ENCODE results near the gene B4GALT2. TPM values are rescaled to one million over a fixed set of nuclear protein-coding genes. Genes with fewer than 3 reads are reported as not detected.

B4GALT2 gene
- total and polyA plus RNA-seq, 2 donors (not counting 1 experiment from before 2014, with no cell fraction given), result 4.6 to 6.5 TPM

- Mint-ChIP-seq H3K9me3 (ENCODE audit: insufficient read depth) (no peaks in the 10 kb centered on the region), H3K27me3 (no peaks in the 10 kb centered on the region), H3K4me3 (no peak overlapping the region), H3K27ac (no peak overlapping the region), H3K4me1 (peaks cover 8% of the 10 kb centered on the region)
- no peak overlapping the region for H3K9ac ChIP-seq (ENCODE audit: low read length)
- H3K79me2 ChIP-seq (ENCODE audit: control insufficient read depth, insufficient read depth, low read length), result no peaks in the 10 kb centered on the region
- H2AFZ ChIP-seq (ENCODE audit: insufficient read depth, low read depth, low read length, poor library complexity, severe bottlenecking), result no peak overlapping the region
- POLR2A ChIA-PET, result interaction anchor here (0.7 kb wide), 1 partner anchor 345 kb away, joined by 6 read pairs; no protein-coding TSS in a partner anchor
- H3K36me3 ChIP-seq (replicated peaks in 1 of 2; ENCODE audit: control extremely low read depth in 1 of 2, control insufficient read depth in 1 of 2, extremely low read depth in 1 of 2, insufficient read depth in 2 of 2, low read length in 1 of 2), result no peaks in the 10 kb centered on the region
- H3K27ac ChIP-seq (ENCODE audit: low read length in 2 of 2), result no peak overlapping the region
- H3K4me1 ChIP-seq (ENCODE audit: control insufficient read depth in 2 of 2, insufficient read depth in 2 of 2, low read length in 2 of 2), result peaks cover 0 to 10% of the 10 kb centered on the region in 2 donors
- no peaks in the 10 kb centered on the region for H4K20me1 ChIP-seq (ENCODE audit: control insufficient read depth, insufficient read depth, low read length, poor library complexity, severe bottlenecking)
- CTCF ChIA-PET, result interaction anchor here (1.1 to 1.7 kb wide), 4 partner anchors 36 to 47 kb away, joined by 3 to 6 read pairs (median 4); no protein-coding TSS in a partner anchor
- H3K4me2 ChIP-seq (replicated peaks; ENCODE audit: low read depth, low read length, poor library complexity, severe bottlenecking), result no peak overlapping the region
- H3K27me3 ChIP-seq (replicated peaks in 1 of 4; ENCODE audit: control extremely low read depth in 1 of 4, control insufficient read depth in 3 of 4, insufficient read depth in 4 of 4, low read length in 3 of 4), result no peaks in the 10 kb centered on the region
- ATAC-seq (ENCODE audit: low read depth), result no peak
- no peak overlapping the region for H3K4me3 ChIP-seq (ENCODE audit: control extremely low read depth in 1 of 5, extremely low read depth in 1 of 5, insufficient read depth in 1 of 5, low read depth in 2 of 5, low read length in 4 of 5)
- TF ChIP-seq EZH2 (IDR thresholded peaks at IDR 0.05; ENCODE audit: borderline replicate concordance, insufficient read depth, low read depth, low read length, poor library complexity, severe bottlenecking), result no peak
- TF ChIP-seq, protein P1, sequence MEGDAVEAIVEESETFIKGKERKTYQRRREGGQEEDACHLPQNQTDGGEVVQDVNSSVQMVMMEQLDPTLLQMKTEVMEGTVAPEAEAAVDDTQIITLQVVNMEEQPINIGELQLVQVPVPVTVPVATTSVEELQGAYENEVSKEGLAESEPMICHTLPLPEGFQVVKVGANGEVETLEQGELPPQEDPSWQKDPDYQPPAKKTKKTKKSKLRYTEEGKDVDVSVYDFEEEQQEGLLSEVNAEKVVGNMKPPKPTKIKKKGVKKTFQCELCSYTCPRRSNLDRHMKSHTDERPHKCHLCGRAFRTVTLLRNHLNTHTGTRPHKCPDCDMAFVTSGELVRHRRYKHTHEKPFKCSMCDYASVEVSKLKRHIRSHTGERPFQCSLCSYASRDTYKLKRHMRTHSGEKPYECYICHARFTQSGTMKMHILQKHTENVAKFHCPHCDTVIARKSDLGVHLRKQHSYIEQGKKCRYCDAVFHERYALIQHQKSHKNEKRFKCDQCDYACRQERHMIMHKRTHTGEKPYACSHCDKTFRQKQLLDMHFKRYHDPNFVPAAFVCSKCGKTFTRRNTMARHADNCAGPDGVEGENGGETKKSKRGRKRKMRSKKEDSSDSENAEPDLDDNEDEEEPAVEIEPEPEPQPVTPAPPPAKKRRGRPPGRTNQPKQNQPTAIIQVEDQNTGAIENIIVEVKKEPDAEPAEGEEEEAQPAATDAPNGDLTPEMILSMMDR (IDR thresholded peaks at IDR 0.05), result no peak
- H3K9me3 ChIP-seq (ENCODE audit: control extremely low read depth in 1 of 3, control insufficient read depth in 2 of 3, insufficient read depth in 1 of 3, low read length in 2 of 3), result no peaks in the 10 kb centered on the region
- 86% methylated on average over 8 of the region's 8 CpGs for WGBS (ENCODE audit: insufficient coverage)
- no peak for DNase-seq
- intact Hi-C loops (cut with micrococcal nuclease), result no loop called here
Observed at GRCh38 chr1:43999455-43999854, 20.4 kb downstream of the B4GALT2 start.

GRCh38 chr1:44000122-44000665, 21.2 kb downstream of the B4GALT2 start:
- H3K4me3 ChIP-seq (ENCODE audit: control extremely low read depth in 1 of 5, extremely low read depth in 1 of 5, insufficient read depth in 1 of 5, low read depth in 2 of 5, low read length in 4 of 5), result no peak overlapping the region
- H3K4me1 Mint-ChIP-seq, result peaks cover 3% of the 10 kb centered on the region
- H3K9ac ChIP-seq (ENCODE audit: low read length), result no peak overlapping the region
- no peak overlapping the region for H3K27ac Mint-ChIP-seq
- intact Hi-C loops (cut with micrococcal nuclease), result no loop called here
- 93% methylated on average over 6 of the region's 8 CpGs for WGBS (ENCODE audit: insufficient coverage)
- H4K20me1 ChIP-seq (ENCODE audit: control insufficient read depth, insufficient read depth, low read length, poor library complexity, severe bottlenecking), result no peaks in the 10 kb centered on the region
- H3K27ac ChIP-seq (ENCODE audit: low read length in 2 of 2), result no peak overlapping the region
- H3K79me2 ChIP-seq (ENCODE audit: control insufficient read depth, insufficient read depth, low read length), result no peaks in the 10 kb centered on the region
- no peak overlapping the region for H3K4me2 ChIP-seq (replicated peaks; ENCODE audit: low read depth, low read length, poor library complexity, severe bottlenecking)
- H3K4me3 Mint-ChIP-seq, result no peak overlapping the region
- DNase-seq (no peak), ATAC-seq (ENCODE audit: low read depth) (no peak)
- no peaks in the 10 kb centered on the region for H3K9me3 ChIP-seq (ENCODE audit: control extremely low read depth in 1 of 3, control insufficient read depth in 2 of 3, insufficient read depth in 1 of 3, low read length in 2 of 3)
- H3K27me3 ChIP-seq (replicated peaks in 1 of 4; ENCODE audit: control extremely low read depth in 1 of 4, control insufficient read depth in 3 of 4, insufficient read depth in 4 of 4, low read length in 3 of 4), result no peaks in the 10 kb centered on the region
- H3K27me3 Mint-ChIP-seq, result no peaks in the 10 kb centered on the region
- H3K36me3 ChIP-seq (replicated peaks in 1 of 2; ENCODE audit: control extremely low read depth in 1 of 2, control insufficient read depth in 1 of 2, extremely low read depth in 1 of 2, insufficient read depth in 2 of 2, low read length in 1 of 2), result no peaks in the 10 kb centered on the region
- POLR2A ChIA-PET, result interaction anchor here (0.7 kb wide), 1 partner anchor 345 kb away, joined by 6 read pairs; no protein-coding TSS in a partner anchor
- no peaks in the 10 kb centered on the region for H3K9me3 Mint-ChIP-seq (ENCODE audit: insufficient read depth)
- peaks cover 0 to 3% of the 10 kb centered on the region in 2 donors for H3K4me1 ChIP-seq (ENCODE audit: control insufficient read depth in 2 of 2, insufficient read depth in 2 of 2, low read length in 2 of 2)
- H2AFZ ChIP-seq (ENCODE audit: insufficient read depth, low read depth, low read length, poor library complexity, severe bottlenecking), result no peak overlapping the region
- TF ChIP-seq EZH2 (IDR thresholded peaks at IDR 0.05; ENCODE audit: borderline replicate concordance, insufficient read depth, low read depth, low read length, poor library complexity, severe bottlenecking), result no peak
- TF ChIP-seq, protein P1 (IDR thresholded peaks at IDR 0.05), result no peak
- CTCF ChIA-PET, result interaction anchor here (1.1 to 1.2 kb wide), 3 partner anchors 35 to 46 kb away, joined by 3 to 4 read pairs (median 3); no protein-coding TSS in a partner anchor
